ENCODE measurements around the gene FGFRL1. TPM values are rescaled to one million over a fixed set of nuclear protein-coding genes. Genes with fewer than 3 reads are reported as not detected.

Gene FGFRL1
- total RNA-seq, 4 donors from 2014 or later: 59.0 to 93.9 (median 77.2) TPM

DNA sequence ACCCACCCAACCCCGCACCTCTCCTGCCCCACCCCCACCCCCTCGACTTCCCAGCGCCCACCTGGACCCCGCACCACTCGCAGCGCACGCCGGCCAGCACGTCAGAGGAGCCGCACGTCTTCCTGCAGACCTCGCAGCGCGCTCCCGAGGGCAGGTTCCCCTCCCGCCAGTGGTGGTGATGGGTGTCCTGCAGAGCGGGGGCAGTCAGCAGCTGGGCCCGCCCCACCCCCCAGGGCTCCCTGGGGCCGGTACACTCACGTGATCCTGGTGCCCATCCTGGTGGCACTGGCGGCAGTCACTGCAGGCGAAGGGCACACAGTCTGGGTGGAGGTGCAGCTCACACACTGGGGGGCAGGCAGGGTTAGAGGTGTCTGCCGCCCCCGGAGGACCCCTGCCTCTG, 43.2 kb upstream of the FGFRL1 start:
- intact Hi-C loops (cut with DNase I): no loop called here
- TF ChIP-seq POLR2A (IDR thresholded peaks at IDR 0.05): no peak
- TF ChIP-seq, protein P1, sequence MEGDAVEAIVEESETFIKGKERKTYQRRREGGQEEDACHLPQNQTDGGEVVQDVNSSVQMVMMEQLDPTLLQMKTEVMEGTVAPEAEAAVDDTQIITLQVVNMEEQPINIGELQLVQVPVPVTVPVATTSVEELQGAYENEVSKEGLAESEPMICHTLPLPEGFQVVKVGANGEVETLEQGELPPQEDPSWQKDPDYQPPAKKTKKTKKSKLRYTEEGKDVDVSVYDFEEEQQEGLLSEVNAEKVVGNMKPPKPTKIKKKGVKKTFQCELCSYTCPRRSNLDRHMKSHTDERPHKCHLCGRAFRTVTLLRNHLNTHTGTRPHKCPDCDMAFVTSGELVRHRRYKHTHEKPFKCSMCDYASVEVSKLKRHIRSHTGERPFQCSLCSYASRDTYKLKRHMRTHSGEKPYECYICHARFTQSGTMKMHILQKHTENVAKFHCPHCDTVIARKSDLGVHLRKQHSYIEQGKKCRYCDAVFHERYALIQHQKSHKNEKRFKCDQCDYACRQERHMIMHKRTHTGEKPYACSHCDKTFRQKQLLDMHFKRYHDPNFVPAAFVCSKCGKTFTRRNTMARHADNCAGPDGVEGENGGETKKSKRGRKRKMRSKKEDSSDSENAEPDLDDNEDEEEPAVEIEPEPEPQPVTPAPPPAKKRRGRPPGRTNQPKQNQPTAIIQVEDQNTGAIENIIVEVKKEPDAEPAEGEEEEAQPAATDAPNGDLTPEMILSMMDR (IDR thresholded peaks at IDR 0.05): no peak
- no peak overlapping the region for H3K27ac ChIP-seq
- peaks cover 17 to 19% of the 10 kb centered on the region in 2 donors for H3K4me1 ChIP-seq
- H3K27me3 ChIP-seq: no peaks in the 10 kb centered on the region
- no peak for DNase-seq
- no peaks in the 10 kb centered on the region for H3K9me3 ChIP-seq
- no peak overlapping the region for H3K4me3 ChIP-seq (replicated peaks in 1 of 3)
- H3K36me3 ChIP-seq: no peaks in the 10 kb centered on the region
- 0 to 18% methylated on average over 2 to 7 of the region's 24 CpGs for WGBS, 2 donors

DNA sequence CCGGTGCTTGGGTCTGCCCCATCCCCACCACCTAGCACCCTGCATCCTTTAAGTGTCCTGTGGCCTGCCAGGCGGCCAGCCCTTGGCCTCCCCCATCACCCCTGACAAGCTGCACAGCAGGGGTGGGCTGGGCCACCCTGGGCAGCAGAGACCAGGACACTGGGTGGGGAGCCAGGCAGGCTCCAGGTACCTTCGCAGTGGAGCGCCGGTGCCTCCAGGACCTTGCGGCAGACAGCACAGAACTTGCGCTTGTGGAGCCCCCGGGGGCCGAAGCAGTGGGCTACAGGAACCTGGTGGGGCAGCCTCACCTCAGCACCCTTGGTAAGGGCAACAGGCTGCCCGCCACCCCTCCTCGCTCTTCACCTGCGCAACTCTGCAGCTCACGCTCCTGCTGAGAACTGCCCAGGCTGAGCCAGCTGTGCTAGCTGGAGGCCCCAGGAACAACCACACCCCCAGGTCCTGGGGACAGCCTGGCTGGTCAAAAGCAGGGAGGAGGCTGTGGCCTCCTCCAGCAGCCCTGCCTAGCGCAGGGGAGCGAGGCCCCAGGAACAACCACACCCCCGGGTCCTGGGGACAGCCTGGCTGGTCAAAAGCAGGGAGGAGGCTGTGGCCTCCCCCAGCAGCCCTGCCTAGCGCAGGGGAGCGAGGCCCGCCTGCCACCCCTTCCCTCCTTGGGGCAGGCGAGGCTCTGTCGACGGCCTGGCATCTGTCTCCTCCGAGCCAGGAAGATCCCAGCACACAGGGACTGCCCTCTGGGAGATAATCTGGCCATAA, 42.6 kb upstream of the FGFRL1 start:
- H3K36me3 ChIP-seq: no peaks in the 10 kb centered on the region
- H3K4me1 ChIP-seq: peaks cover 19% of the 10 kb centered on the region in 2 donors
- H3K9me3 ChIP-seq: no peaks in the 10 kb centered on the region
- intact Hi-C loops (cut with DNase I): no loop called here
- H3K4me3 ChIP-seq (replicated peaks in 1 of 3): no peak overlapping the region
- 87 to 92% methylated on average over 9 to 16 of the region's 23 CpGs for WGBS, 2 donors
- H3K27me3 ChIP-seq: no peaks in the 10 kb centered on the region
- H3K27ac ChIP-seq: no peak overlapping the region
- no peak for DNase-seq
- TF ChIP-seq, protein P1 (IDR thresholded peaks at IDR 0.05): no peak
- no peak for TF ChIP-seq POLR2A (IDR thresholded peaks at IDR 0.05)

DNA sequence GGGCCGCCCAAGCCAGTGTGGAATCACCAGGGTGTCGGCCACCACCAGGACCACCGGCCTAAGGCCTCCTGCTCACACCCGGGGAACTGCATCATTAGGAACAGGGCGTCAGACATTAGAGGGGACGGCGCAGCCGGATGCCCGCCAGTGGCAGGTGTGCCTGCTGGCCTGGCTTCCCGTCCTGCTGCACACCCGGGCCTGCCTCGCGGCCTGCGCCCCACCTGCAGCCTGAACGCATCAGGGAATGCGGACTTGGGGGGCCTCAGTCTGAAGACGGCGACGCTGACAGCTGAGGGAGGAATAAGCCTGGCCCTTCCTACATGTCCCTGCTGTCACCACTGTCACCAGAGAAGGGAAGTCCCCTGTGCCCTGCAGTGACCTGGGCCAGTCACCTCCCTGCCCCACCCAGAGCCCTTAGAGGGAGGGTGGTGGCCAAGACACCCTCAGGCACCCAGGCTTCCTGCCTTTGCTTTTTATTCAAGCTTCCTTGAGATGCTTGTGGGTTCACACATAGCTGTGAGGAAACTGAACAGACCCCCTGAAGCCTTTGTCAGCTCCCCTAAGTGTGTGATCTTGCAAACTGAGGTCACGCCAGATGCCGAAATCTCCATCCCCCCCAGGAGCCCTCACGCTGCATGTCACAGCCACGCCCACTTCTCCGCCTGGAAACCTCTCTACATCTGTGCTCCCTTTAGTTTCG, 41.2 kb upstream of the FGFRL1 start:
- TF ChIP-seq POLR2A (IDR thresholded peaks at IDR 0.05): no peak
- TF ChIP-seq, protein P1 (IDR thresholded peaks at IDR 0.05): no peak
- Histone ChIP-seq H3K27ac (no peak overlapping the region), H3K27me3 (no peaks in the 10 kb centered on the region), H3K4me1 (peaks cover 19 to 21% of the 10 kb centered on the region in 2 donors), H3K9me3 (no peaks in the 10 kb centered on the region), H3K4me3 (replicated peaks in 1 of 3) (no peak overlapping the region), H3K36me3 (no peaks in the 10 kb centered on the region)
- WGBS, 2 donors: 89 to 96% methylated on average over 17 to 19 of the region's 25 CpGs
- no peak for DNase-seq
- intact Hi-C loops (cut with DNase I): no loop called here

DNA sequence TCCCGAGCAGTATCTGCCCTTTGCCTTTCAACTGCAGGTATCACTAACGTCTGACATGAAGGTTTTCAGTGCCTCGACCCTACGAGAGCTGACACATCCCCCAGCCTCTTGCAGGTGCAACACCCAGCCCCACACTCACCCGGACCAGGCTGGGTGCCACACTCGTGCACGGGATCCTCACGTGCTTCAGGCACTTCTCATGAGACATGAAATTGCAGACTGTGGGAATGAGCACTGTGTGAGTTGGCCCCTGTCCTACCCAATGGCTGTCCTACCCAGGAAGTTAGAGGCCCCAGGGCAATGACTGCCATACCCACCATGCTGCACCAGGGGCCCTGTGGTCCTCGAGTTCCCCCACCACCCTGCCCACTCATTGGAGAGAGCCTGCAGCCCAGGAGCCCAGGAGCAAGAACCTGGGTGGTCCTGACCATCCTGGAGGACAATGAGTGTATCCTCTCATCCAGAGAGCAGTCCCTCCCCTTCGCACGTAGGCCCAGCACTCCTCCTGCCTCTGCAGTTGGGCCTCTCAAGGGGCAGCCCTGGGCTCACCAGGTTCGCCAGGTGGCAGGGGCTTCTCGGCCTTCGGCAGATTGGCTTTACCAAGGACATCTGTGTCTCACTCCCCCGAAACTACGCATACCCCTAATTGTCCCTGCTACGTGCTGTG, 40.4 kb upstream of the FGFRL1 start:
- no peaks in the 10 kb centered on the region for H3K36me3 ChIP-seq
- no peak overlapping the region for H3K27ac ChIP-seq
- H3K4me1 ChIP-seq: peaks cover 19 to 21% of the 10 kb centered on the region in 2 donors
- H3K4me3 ChIP-seq (replicated peaks in 1 of 3): no peak overlapping the region
- 86 to 87% methylated on average over 15 to 16 of the region's 17 CpGs for WGBS, 2 donors
- DNase-seq: no peak
- H3K27me3 ChIP-seq: no peaks in the 10 kb centered on the region
- no peak for TF ChIP-seq POLR2A (IDR thresholded peaks at IDR 0.05)
- TF ChIP-seq, protein P1 (IDR thresholded peaks at IDR 0.05): no peak
- intact Hi-C loops (cut with DNase I): no loop called here
- no peaks in the 10 kb centered on the region for H3K9me3 ChIP-seq
